GM23248 (cell line): ENCODE results near the gene RIMS3.

Experiments used
- EZH2 ChIP-seq: fragments of 200-600 bp; sonication (generic); IDR thresholded peaks from 2 replicates; pipeline ENCODE4 v1.6.1; 2018; ENCODE audit warnings: antibody characterized with exemption, mild to moderate bottlenecking; ENCODE audit not compliant: insufficient read depth, poor library complexity, severe bottlenecking
- EZH2phosphoT487 ChIP-seq: fragments of 200-600 bp; sonication (generic); IDR thresholded peaks from 2 replicates; pipeline ENCODE4 v1.6.1; 2018; ENCODE audit warnings: antibody characterized with exemption, moderate library complexity, mild to moderate bottlenecking, low read depth; ENCODE audit not compliant: insufficient read depth

- TF ChIP-seq EZH2, result no peak
- no peak for TF ChIP-seq EZH2phosphoT487
Measured at GRCh38 chr1:40687059-40687458, 21.6 kb upstream of the RIMS3 start.
